NB4 (cell line): ENCODE data around the gene SLC39A11.

Experiments
- CTCF ChIP-seq: IDR thresholded peaks from one replicate; pipeline ENCODE4 v1.5.1; 2012; ENCODE audit warnings: low read depth, low read length
- POLR2A ChIP-seq: IDR thresholded peaks from 2 replicates; pipeline ENCODE4 v1.6.1; 2011; ENCODE audit warnings: mild to moderate bottlenecking; ENCODE audit not compliant: insufficient read length; ENCODE audit errors: extremely low read depth

GRCh38 chr17:72937707-72938106 is 154.8 kb downstream of the SLC39A11 start:
- no peak for TF ChIP-seq CTCF
- no peak for TF ChIP-seq POLR2A
